IMR-90 (cell line): Measurements from ENCODE around the gene PIGZ. TPM values are rescaled to one million over a fixed set of nuclear protein-coding genes. Genes with fewer than 3 reads are reported as not detected.

Source experiments
- ATAC-seq: fragments of 200-7000 bp; cut with Tn5 transposase; 2 replicates; pipeline ENCODE4 v1.9.1; 2020; ENCODE audit warnings: low read depth, mild to moderate bottlenecking, moderate library complexity
- BruUV-seq: library from RNA; stranded (reverse); fragments of 400-500 nt; replicated peaks from 2 replicates; lab custom pipeline; 2021; lab: Mats Ljungman, UMichigan
- CTCF ChIA-PET: fragments of 300-600 bp; formaldehyde crosslinking; extraction: SDS; loops from one replicate; lab custom pipeline; 2021; ENCODE audit warnings: antibody characterized with exemption; lab: Yijun Ruan, JAX
- POLR2A ChIA-PET: fragments of 300-600 bp; sonication (Branson Sonifier 250); formaldehyde crosslinking; loops from one replicate; lab custom pipeline; 2022; ENCODE audit warnings: antibody characterized with exemption; ENCODE audit not compliant: unreplicated experiment; lab: Charles Lee
- DNase-seq: peaks from one replicate; pipeline ENCODE4 v3.0.0; 2013
- H2AFZ ChIP-seq: replicated peaks from 2 replicates; pipeline ENCODE3; 2013; ENCODE audit warnings: low read length, mild to moderate bottlenecking; ENCODE audit not compliant: poor library complexity
- H2AK5ac ChIP-seq: 2 replicates; pipeline ENCODE4 v1.6.1; 2013; ENCODE audit warnings: low read depth, low read length, inconsistent platforms
- H2AK9ac ChIP-seq: replicated peaks from 2 replicates; pipeline ENCODE3; 2013; ENCODE audit warnings: mild to moderate bottlenecking, low read depth, low read length, moderate library complexity; ENCODE audit not compliant: poor library complexity
- H2BK120ac ChIP-seq: 2 replicates; pipeline ENCODE4 v1.6.1; 2013; ENCODE audit warnings: low read depth, low read length, inconsistent platforms
- H2BK15ac ChIP-seq: 3 replicates; pipeline ENCODE4 v1.6.1; 2013; ENCODE audit warnings: low read depth, low read length, inconsistent platforms
- H2BK20ac ChIP-seq: 2 replicates; pipeline ENCODE4 v1.6.1; 2013; ENCODE audit warnings: low read depth, mild to moderate bottlenecking, inconsistent platforms, low read length, moderate library complexity
- H2BK5ac ChIP-seq: 2 replicates; pipeline ENCODE4 v1.6.1; 2013; ENCODE audit warnings: mild to moderate bottlenecking, low read depth, low read length, inconsistent platforms; ENCODE audit not compliant: poor library complexity, severe bottlenecking
- H3K14ac ChIP-seq: replicated peaks from 2 replicates; pipeline ENCODE4 v1.6.1; 2013; ENCODE audit warnings: low read depth, low read length, inconsistent platforms
- H3K18ac ChIP-seq: 2 replicates; pipeline ENCODE4 v1.6.1; 2013; ENCODE audit warnings: low read depth, low read length, control low read depth
- H3K23ac ChIP-seq: 2 replicates; pipeline ENCODE4 v1.6.1; 2013; ENCODE audit warnings: low read depth, low read length, inconsistent platforms
- H3K27ac ChIP-seq: 2 replicates; pipeline ENCODE4 v1.5.1; 2013; ENCODE audit warnings: mild to moderate bottlenecking, control low read depth, low read length; ENCODE audit not compliant: insufficient read depth
- H3K27me3 ChIP-seq: 2 replicates; pipeline ENCODE4 v1.6.1; 2013; ENCODE audit warnings: low read length; ENCODE audit not compliant: control insufficient read depth, insufficient read depth
- H3K36me3 ChIP-seq: 2 replicates; pipeline ENCODE4 v1.6.1; 2013; ENCODE audit warnings: low read length, mixed read lengths; ENCODE audit not compliant: control insufficient read depth, insufficient read depth
- H3K4ac ChIP-seq: 2 replicates; pipeline ENCODE4 v1.6.1; 2013; ENCODE audit warnings: low read depth, low read length, inconsistent platforms
- H3K4me1 ChIP-seq: 2 replicates; pipeline ENCODE4 v1.6.1; 2013; ENCODE audit warnings: low read length, mixed read lengths; ENCODE audit not compliant: control insufficient read depth, insufficient read depth
- H3K4me2 ChIP-seq: 2 replicates; pipeline ENCODE4 v1.6.1; 2013; ENCODE audit warnings: low read depth, mild to moderate bottlenecking, control low read depth, low read length, moderate library complexity
- H3K4me3 ChIP-seq: 2 replicates; pipeline ENCODE4 v1.5.1; 2013; ENCODE audit warnings: low read depth, mild to moderate bottlenecking, control low read depth, low read length, moderate library complexity; ENCODE audit not compliant: insufficient read depth
- H3K56ac ChIP-seq: 2 replicates; pipeline ENCODE4 v1.6.1; 2013; ENCODE audit warnings: low read length, inconsistent platforms; ENCODE audit not compliant: insufficient read depth; ENCODE audit errors: extremely low read depth
- H3K79me1 ChIP-seq, 2 experiments: 2 replicates each; pipeline ENCODE4 v1.6.1; 2013; ENCODE audit warnings: low read length in 2 of 2, inconsistent platforms in 1 of 2, low read depth in 1 of 2
- H3K9ac ChIP-seq: 2 replicates; pipeline ENCODE4 v1.6.1; 2013; ENCODE audit warnings: low read depth, low read length, control low read depth
- H3K9me1 ChIP-seq: 2 replicates; pipeline ENCODE4 v1.6.1; 2013; ENCODE audit warnings: low read length, inconsistent platforms; ENCODE audit not compliant: insufficient read depth
- H3K9me3 ChIP-seq: 2 replicates; pipeline ENCODE4 v1.6.1; 2013; ENCODE audit warnings: low read length; ENCODE audit not compliant: control insufficient read depth, insufficient read depth
- H4K20me1 ChIP-seq: 2 replicates; pipeline ENCODE4 v1.6.1; 2013; ENCODE audit warnings: low read length, inconsistent platforms; ENCODE audit not compliant: insufficient read depth
- H4K5ac ChIP-seq: 2 replicates; pipeline ENCODE4 v1.6.1; 2013; ENCODE audit warnings: mild to moderate bottlenecking, low read depth, low read length, control low read depth
- H4K8ac ChIP-seq, 2 experiments: 2 replicates each; pipeline ENCODE4 v1.6.1; 2013; ENCODE audit warnings: low read depth in 2 of 2, low read length in 2 of 2, control low read depth in 1 of 2, inconsistent platforms in 1 of 2
- H4K91ac ChIP-seq: 2 replicates; pipeline ENCODE4 v1.6.1; 2013; ENCODE audit warnings: low read depth, low read length, inconsistent platforms; ENCODE audit not compliant: insufficient read depth
- BHLHE40 ChIP-seq: fragments of 150-350 bp; IDR thresholded peaks from 2 replicates; pipeline ENCODE4 v1.6.1; 2016; ENCODE audit warnings: mild to moderate bottlenecking, low read depth, low read length
- CEBPB ChIP-seq: IDR thresholded peaks from 2 replicates; pipeline ENCODE4 v1.6.1; 2012; ENCODE audit warnings: low read depth, low read length, improper control_type of control experiment
- CTCF ChIP-seq: conservative IDR thresholded peaks from 2 replicates; pipeline ENCODE4 v1.5.1; 2012; ENCODE audit warnings: mild to moderate bottlenecking, low read depth, low read length, improper control_type of control experiment
- MAFK ChIP-seq: IDR thresholded peaks from 2 replicates; pipeline ENCODE4 v1.6.1; 2012; ENCODE audit warnings: low read depth, low read length, improper control_type of control experiment
- MAZ ChIP-seq: IDR thresholded peaks from 2 replicates; pipeline ENCODE4 v1.6.1; 2012; ENCODE audit warnings: low read depth, mild to moderate bottlenecking, low read length, improper control_type of control experiment, moderate library complexity, borderline replicate concordance
- MXI1 ChIP-seq: IDR thresholded peaks from 2 replicates; pipeline ENCODE4 v1.6.1; 2012; ENCODE audit warnings: low read depth, mild to moderate bottlenecking, low read length, moderate library complexity, borderline replicate concordance
- POLR2A ChIP-seq: IDR thresholded peaks from 2 replicates; pipeline ENCODE4 v1.6.1; 2012; ENCODE audit warnings: mild to moderate bottlenecking, low read depth, low read length
- RAD21 ChIP-seq: IDR thresholded peaks from 2 replicates; pipeline ENCODE4 v1.6.1; 2012; ENCODE audit warnings: low read length, improper control_type of control experiment
- USF2 ChIP-seq: fragments of 150-350 bp; IDR thresholded peaks from 2 replicates; pipeline ENCODE4 v1.6.1; 2017; ENCODE audit warnings: mild to moderate bottlenecking, antibody characterized with exemption, low read length, low read depth
- WGBS, 2 experiments: methylation state at CpG; one replicate each; pipeline versions ENCODE4 v1.1.5 to v1.1.7; 2013; ENCODE audit warnings: missing lambda C conversion rate in 2 of 2; ENCODE audit not compliant: insufficient read length in 1 of 2; ENCODE audit errors: extremely low coverage in 2 of 2; 5-methylcytosine and 5-hydroxymethylcytosine counted together
- dilution Hi-C: fragments of 300-500 bp; cut with HindIII; formaldehyde crosslinking; loops from one replicate; pipeline ENCODE4 v1.14.3; 2018; ENCODE audit warnings: low sequenced_read_pairs; ENCODE audit not compliant: unreplicated experiment
- in situ Hi-C: fragments of 300-500 bp; cut with MboI; formaldehyde crosslinking; loops from 3 replicates; pipeline ENCODE4 v1.14.3; 2019; ENCODE audit warnings: low sequenced_read_pairs, inconsistent platforms, mixed read lengths
- intact Hi-C: fragments of 100-400 bp; cut with micrococcal nuclease; formaldehyde crosslinking; loops from 2 replicates; pipeline ENCODE4 v1.10.0; 2022
- polyA plus RNA-seq, 3 experiments: library from polyadenylated mRNA; depleted of rRNA; stranded (reverse); fragments of >200 nt; gene quantifications; 2 replicates each; pipeline ENCODE4 v1.2.3, GENCODE V29; 2012; ENCODE audit warnings: low replicate concordance in 1 of 3
- total RNA-seq: library from RNA; depleted of rRNA; stranded (reverse); fragments of >200 nt; gene quantifications from 2 replicates; pipeline ENCODE4 v1.2.3, GENCODE V29; 2012
- TF ChIP-seq, protein P1 (sequence below): fragments of 150-350 bp; IDR thresholded peaks from 2 replicates; pipeline ENCODE4 v1.6.1; 2016; ENCODE audit warnings: low read depth, mild to moderate bottlenecking, low read length, moderate library complexity, borderline replicate concordance

PIGZ gene
- total and polyA plus RNA-seq, 2 of the 4 experiments (the other 2 are of a cell fraction) = 0.18 to 0.86 TPM

DNA sequence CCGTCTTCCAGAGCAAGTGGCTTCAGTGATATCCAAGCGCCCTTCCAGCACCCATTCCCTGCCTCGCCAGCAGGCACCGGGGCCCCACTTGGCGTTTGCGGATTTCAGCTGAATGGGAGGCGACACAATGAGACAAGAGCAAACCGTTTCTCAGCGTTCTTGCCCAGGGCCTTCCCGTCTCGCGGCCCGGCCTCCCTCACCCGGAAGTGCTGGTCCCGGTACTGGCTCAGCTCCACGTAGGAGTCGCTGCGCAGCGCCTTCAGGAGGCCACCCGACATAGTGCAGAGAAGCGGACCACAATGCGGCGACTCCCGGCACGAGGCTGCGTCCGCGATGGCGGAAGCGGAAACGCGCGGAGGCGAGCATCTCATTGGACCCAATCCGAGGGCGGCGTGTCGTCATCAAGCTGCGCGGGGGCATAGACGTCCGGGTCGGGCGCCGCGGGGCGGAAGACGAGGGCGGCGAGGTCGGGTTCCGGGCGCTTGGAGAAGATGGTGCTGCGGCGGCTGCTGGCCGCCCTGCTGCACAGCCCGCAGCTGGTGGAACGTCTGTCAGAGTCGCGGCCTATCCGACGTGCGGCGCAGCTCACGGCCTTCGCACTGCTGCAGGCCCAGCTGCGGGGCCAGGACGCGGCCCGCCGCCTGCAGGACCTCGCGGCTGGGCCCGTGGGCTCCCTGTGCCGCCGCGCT lies 26.3 kb downstream of the PIGZ start, which contains the start of gene NCBP2:
Gene NCBP2 (minus strand): TSS at position 303 of the 689 bp plus-strand sequence. CDS start 25 bp downstream, at position 278.
- H3K4me1 ChIP-seq = peaks cover 5% of the 10 kb centered on the region
- no peak within 1 kb of the TSS for H2BK20ac ChIP-seq
- no TSS peak for BruUV-seq
- peak within 1 kb of the TSS; percentile 97 for H2AFZ ChIP-seq
- H4K20me1 ChIP-seq = peaks cover 18% of the 10 kb centered on the region
- peak within 1 kb of the TSS; percentile 90 to 95 for H4K8ac ChIP-seq
- in situ Hi-C loops (no loop called here), intact Hi-C loops (loop anchor here (5.0 to 10.0 kb wide), 3 partner anchors 75 to 338 kb away; partner anchors contain the start of gene SENP5), dilution Hi-C loops (no loop called here)
- ChIA-PET CTCF (interaction anchor here (0.6 to 1.5 kb wide), 4 partner anchors 13 to 71 kb away, joined by 3 to 5 read pairs (median 3); no protein-coding TSS in a partner anchor), POLR2A (interaction anchor here (0.5 kb wide), 1 partner anchor 66 kb away, joined by 4 read pairs; no protein-coding TSS in a partner anchor)
- no peak within 1 kb of the TSS for H2BK15ac ChIP-seq
- DNase-seq (peak; percentile 98), ATAC-seq (peak; percentile 94)
- H3K27me3 ChIP-seq = no peaks in the 10 kb centered on the region
- no peaks in the 10 kb centered on the region; the same call in 1 of the 2 replicates for H3K9me1 ChIP-seq
- H3K4me2 ChIP-seq = peak within 1 kb of the TSS; percentile 99
- peaks cover 5 to 43% of the 10 kb centered on the region in 2 experiments for H3K79me1 ChIP-seq
- H4K91ac ChIP-seq = peak within 1 kb of the TSS; percentile 92
- peak within 1 kb of the TSS; percentile 78 for H3K4me3 ChIP-seq
- H2BK5ac ChIP-seq = peak within 1 kb of the TSS; percentile 73
- peak within 1 kb of the TSS; percentile 54 for H4K5ac ChIP-seq
- peak within 1 kb of the TSS; percentile 99 for H3K14ac ChIP-seq
- H2AK5ac ChIP-seq = peak within 1 kb of the TSS; percentile 72
- peak within 1 kb of the TSS; percentile 99 for H2AK9ac ChIP-seq
- WGBS, 2 experiments = 0% methylated on average over 47 of the region's 77 CpGs; no CpG with 5 or more reads in 1 of the 2 experiments
- peak within 1 kb of the TSS; percentile 86 for H3K56ac ChIP-seq
- peak within 1 kb of the TSS; percentile 89 for H3K9ac ChIP-seq
- H3K18ac ChIP-seq = peak within 1 kb of the TSS; percentile 18
- H3K4ac ChIP-seq = peak within 1 kb of the TSS; percentile 98
- H3K36me3 ChIP-seq = peaks cover 16% of the 10 kb centered on the region
- TF ChIP-seq CEBPB (peak; percentile 40; the same call in 1 of the 2 replicates), MAFK (no peak), MAZ (0 out of 2 replicates have a peak, but pooled peaks have one; percentile 62), BHLHE40 (peak; percentile 87), CTCF (peak; percentile 72), USF2 (peak; percentile 52), POLR2A (peak; percentile 90), RAD21 (peak; percentile 29; the same call in 1 of the 2 replicates), MXI1 (peak; percentile 92; the same call in 1 of the 2 replicates)
- TF ChIP-seq, protein P1, sequence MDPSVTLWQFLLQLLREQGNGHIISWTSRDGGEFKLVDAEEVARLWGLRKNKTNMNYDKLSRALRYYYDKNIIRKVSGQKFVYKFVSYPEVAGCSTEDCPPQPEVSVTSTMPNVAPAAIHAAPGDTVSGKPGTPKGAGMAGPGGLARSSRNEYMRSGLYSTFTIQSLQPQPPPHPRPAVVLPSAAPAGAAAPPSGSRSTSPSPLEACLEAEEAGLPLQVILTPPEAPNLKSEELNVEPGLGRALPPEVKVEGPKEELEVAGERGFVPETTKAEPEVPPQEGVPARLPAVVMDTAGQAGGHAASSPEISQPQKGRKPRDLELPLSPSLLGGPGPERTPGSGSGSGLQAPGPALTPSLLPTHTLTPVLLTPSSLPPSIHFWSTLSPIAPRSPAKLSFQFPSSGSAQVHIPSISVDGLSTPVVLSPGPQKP = no peak
- peak within 1 kb of the TSS; percentile 93 for H3K23ac ChIP-seq
- peak within 1 kb of the TSS; percentile 86 for H3K27ac ChIP-seq
- H3K9me3 ChIP-seq = no peaks in the 10 kb centered on the region
- peak within 1 kb of the TSS; percentile 52; the same call in 1 of the 2 replicates for H2BK120ac ChIP-seq
